Neuronal stem cell (in vitro differentiated cells): ENCODE data around the gene SLC1A3.

Source experiments
- DNase-seq: peaks from one replicate; pipeline ENCODE4 v3.0.0-alpha.2; 2013; ENCODE audit warnings: low spot score
- H2AFZ ChIP-seq: one replicate; pipeline ENCODE4 v1.6.1; 2013; ENCODE audit warnings: mild to moderate bottlenecking, low read length, inconsistent platforms
- H2AK5ac ChIP-seq: 2 replicates; pipeline ENCODE4 v1.6.1; 2013; ENCODE audit warnings: low read depth, mild to moderate bottlenecking, inconsistent platforms, low read length, moderate library complexity, mixed read lengths
- H2BK120ac ChIP-seq: 2 replicates; pipeline ENCODE4 v1.6.1; 2013; ENCODE audit warnings: low read depth, mild to moderate bottlenecking, inconsistent platforms, low read length, moderate library complexity, mixed read lengths
- H2BK12ac ChIP-seq: one replicate; pipeline ENCODE4 v1.6.1; 2013; ENCODE audit warnings: low read length, inconsistent platforms
- H2BK15ac ChIP-seq: 2 replicates; pipeline ENCODE4 v1.6.1; 2013; ENCODE audit warnings: mild to moderate bottlenecking, low read length, inconsistent platforms, mixed read lengths
- H2BK5ac ChIP-seq: one replicate; pipeline ENCODE4 v1.6.1; 2013; ENCODE audit warnings: inconsistent platforms, mild to moderate bottlenecking, low read length, moderate library complexity
- H3K14ac ChIP-seq: one replicate; pipeline ENCODE4 v1.6.1; 2013; ENCODE audit warnings: low read length, inconsistent platforms
- H3K18ac ChIP-seq: 2 replicates; pipeline ENCODE4 v1.6.1; 2013; ENCODE audit warnings: low read length, inconsistent platforms
- H3K23ac ChIP-seq: 2 replicates; pipeline ENCODE4 v1.6.1; 2013; ENCODE audit warnings: low read depth, mild to moderate bottlenecking, mixed read lengths, low read length, inconsistent platforms; ENCODE audit not compliant: poor library complexity
- H3K27ac ChIP-seq: replicated peaks from 3 replicates; pipeline ENCODE4 v1.5.1; 2013; ENCODE audit warnings: low read length, inconsistent platforms
- H3K27me3 ChIP-seq, 3 experiments: 2 replicates each; pipeline ENCODE4 v1.6.1; 2013; ENCODE audit warnings: low read length in 3 of 3, mild to moderate bottlenecking in 2 of 3, inconsistent platforms in 1 of 3, low read depth in 1 of 3, mixed read lengths in 1 of 3, moderate library complexity in 1 of 3; ENCODE audit not compliant: control insufficient read depth in 3 of 3, insufficient read depth in 3 of 3
- H3K36me3 ChIP-seq, 2 donors: replicated peaks in 1 of 2; 2 replicates each; pipeline ENCODE4 v1.6.1; 2013; ENCODE audit warnings: low read length in 2 of 2; ENCODE audit not compliant: control insufficient read depth in 2 of 2, insufficient read depth in 2 of 2
- H3K4ac ChIP-seq: 2 replicates; pipeline ENCODE4 v1.6.1; 2013; ENCODE audit warnings: inconsistent platforms, mild to moderate bottlenecking, low read length, moderate library complexity
- H3K4me1 ChIP-seq, 2 donors: 1 replicate in 1 of 2; 2 replicates in 1 of 2; pipeline ENCODE4 v1.6.1; 2013; ENCODE audit warnings: low read length in 2 of 2, low read depth in 1 of 2; ENCODE audit not compliant: control insufficient read depth in 2 of 2, insufficient read depth in 1 of 2
- H3K4me2 ChIP-seq: one replicate; pipeline ENCODE4 v1.6.1; 2013; ENCODE audit warnings: mild to moderate bottlenecking, low read length, inconsistent platforms; ENCODE audit not compliant: insufficient read depth, poor library complexity, severe bottlenecking
- H3K4me3 ChIP-seq, 2 donors: 2 replicates each; pipeline ENCODE4 v1.5.1; 2013; ENCODE audit warnings: low read length in 2 of 2, mild to moderate bottlenecking in 2 of 2, inconsistent platforms in 1 of 2, moderate library complexity in 1 of 2
- H3K79me1 ChIP-seq: one replicate; pipeline ENCODE4 v1.6.1; 2013; ENCODE audit warnings: low read depth, mild to moderate bottlenecking, inconsistent platforms, low read length, moderate library complexity
- H3K9ac ChIP-seq: one replicate; pipeline ENCODE4 v1.6.1; 2013; ENCODE audit warnings: mild to moderate bottlenecking, low read depth, low read length, inconsistent platforms; ENCODE audit not compliant: poor library complexity
- H3K9me3 ChIP-seq, 2 donors: replicated peaks in 1 of 2; 2 replicates each; pipeline versions ENCODE3 to v1.6.1; 2013; ENCODE audit warnings: low read length in 2 of 2, mild to moderate bottlenecking in 2 of 2, inconsistent platforms in 1 of 2, low read depth in 1 of 2, mixed read lengths in 1 of 2, moderate library complexity in 1 of 2; ENCODE audit not compliant: control insufficient read depth in 2 of 2, insufficient read depth in 1 of 2
- H4K8ac ChIP-seq: one replicate; pipeline ENCODE4 v1.6.1; 2013; ENCODE audit warnings: low read depth, mild to moderate bottlenecking, inconsistent platforms, low read length, moderate library complexity
- H4K91ac ChIP-seq: one replicate; pipeline ENCODE4 v1.6.1; 2013; ENCODE audit warnings: low read length, low read depth, mild to moderate bottlenecking, inconsistent platforms; ENCODE audit not compliant: poor library complexity
- WGBS, 2 donors: extraction: QIAGEN DNeasy Blood & Tissue Kit; methylation state at CpG; one replicate each; pipeline ENCODE4 v1.1.7; 2013; ENCODE audit warnings: missing lambda C conversion rate in 2 of 2, mixed read lengths in 1 of 2; ENCODE audit not compliant: insufficient read length in 2 of 2, insufficient replicate concordance in 1 of 2; ENCODE audit errors: extremely low coverage in 2 of 2; 5-methylcytosine and 5-hydroxymethylcytosine counted together

Gene SLC1A3

DNA sequence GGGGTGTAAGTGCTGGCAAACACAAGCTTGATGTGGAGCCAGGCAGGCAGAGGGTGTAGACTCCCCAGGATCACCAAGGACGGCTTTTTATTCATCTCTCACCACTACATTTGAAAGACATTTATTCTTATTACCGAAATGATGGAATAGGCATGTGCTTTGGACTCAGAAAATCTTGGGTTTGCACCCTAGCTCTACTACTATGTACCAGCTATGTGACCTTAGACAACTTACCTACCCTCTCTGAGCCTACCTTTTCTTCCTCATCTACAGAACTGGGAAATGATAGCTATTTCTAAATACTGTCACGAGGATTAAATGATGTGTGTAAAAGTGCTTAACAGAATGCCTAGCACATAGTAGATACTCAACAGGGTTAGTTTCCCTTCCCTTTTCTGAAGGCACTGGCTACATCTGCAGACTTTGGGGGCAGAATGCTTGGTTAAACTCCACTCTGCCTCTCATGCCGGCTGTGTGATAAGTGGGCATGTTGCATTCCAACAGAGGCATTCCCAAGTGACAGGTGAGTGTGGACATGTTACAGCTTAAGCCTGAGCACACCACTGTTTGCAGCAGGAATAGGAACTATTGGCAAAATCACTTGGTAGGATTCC, 94.8 kb downstream of the SLC1A3 start:
- Histone ChIP-seq H2BK15ac (no peak overlapping the region), H3K14ac (no peak overlapping the region), H3K4ac (no peak overlapping the region), H3K27me3 (peaks cover 0 to 8% (median 0%) of the 10 kb centered on the region in 3 experiments), H3K9me3 (peaks cover 0 to 2% of the 10 kb centered on the region in 2 donors), H2BK5ac (no peak overlapping the region), H2AK5ac (no peak overlapping the region), H3K4me1 (peaks cover 0 to 2% of the 10 kb centered on the region in 2 donors), H3K79me1 (no peaks in the 10 kb centered on the region), H4K8ac (no peak overlapping the region), H3K36me3 (no peaks in the 10 kb centered on the region), H2AFZ (no peak overlapping the region), H3K9ac (no peak overlapping the region), H2BK120ac (no peak overlapping the region), H3K23ac (no peak overlapping the region), H3K4me2 (no peak overlapping the region), H2BK12ac (no peak overlapping the region), H3K27ac (no peak overlapping the region), H3K4me3 (no peak overlapping the region), H4K91ac (no peak overlapping the region), H3K18ac (no peak overlapping the region)
- WGBS, 2 donors = no CpG with 5 or more reads among the region's 4 CpGs
- DNase-seq = no peak

DNA sequence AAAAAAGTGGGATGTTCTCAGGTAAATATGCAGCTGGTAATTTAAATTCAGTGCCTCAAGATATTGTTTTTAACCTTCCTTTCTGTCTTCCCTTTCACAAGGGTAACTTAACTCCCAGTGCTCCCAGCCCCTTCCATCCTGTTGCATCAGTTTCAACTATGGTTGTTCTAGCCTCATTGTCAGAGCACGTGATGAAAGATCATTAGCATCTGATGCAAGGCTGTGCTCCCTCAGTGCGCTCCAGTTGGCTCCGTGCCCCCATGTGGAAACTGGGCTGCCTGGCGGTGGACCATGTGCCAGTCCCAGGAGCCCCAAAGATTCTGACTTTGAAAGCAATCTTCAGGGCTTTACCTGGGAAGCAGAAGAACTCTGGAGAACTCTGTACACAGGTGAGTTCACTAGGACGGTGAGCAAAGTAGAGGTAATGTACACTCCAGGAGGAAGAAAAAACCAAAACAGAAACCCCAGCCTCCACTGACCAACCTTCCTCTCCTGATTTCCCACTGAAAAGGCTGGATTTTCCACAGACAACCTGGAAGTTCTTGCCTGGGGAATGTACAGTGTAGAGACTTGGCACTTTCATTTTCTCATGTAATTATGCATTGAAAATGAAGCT, 96.9 kb downstream of the SLC1A3 start:
- Histone ChIP-seq H2AK5ac (no peak overlapping the region), H3K9me3 (peaks cover 0 to 2% of the 10 kb centered on the region in 2 donors), H3K4me2 (no peak overlapping the region), H2BK5ac (no peak overlapping the region), H2BK120ac (no peak overlapping the region), H3K36me3 (no peaks in the 10 kb centered on the region), H3K23ac (no peak overlapping the region), H4K8ac (no peak overlapping the region), H3K4ac (no peak overlapping the region), H3K18ac (no peak overlapping the region), H2BK12ac (no peak overlapping the region), H3K4me1 (peaks cover 0 to 2% of the 10 kb centered on the region in 2 donors), H3K27ac (no peak overlapping the region), H3K79me1 (no peaks in the 10 kb centered on the region), H4K91ac (no peak overlapping the region), H3K4me3 (no peak overlapping the region), H2BK15ac (no peak overlapping the region), H3K9ac (no peak overlapping the region), H3K14ac (no peak overlapping the region), H3K27me3 (peaks cover 0 to 8% (median 0%) of the 10 kb centered on the region in 3 experiments), H2AFZ (no peak overlapping the region)
- DNase-seq = no peak
- WGBS, 2 donors = no CpG with 5 or more reads among the region's 5 CpGs

DNA sequence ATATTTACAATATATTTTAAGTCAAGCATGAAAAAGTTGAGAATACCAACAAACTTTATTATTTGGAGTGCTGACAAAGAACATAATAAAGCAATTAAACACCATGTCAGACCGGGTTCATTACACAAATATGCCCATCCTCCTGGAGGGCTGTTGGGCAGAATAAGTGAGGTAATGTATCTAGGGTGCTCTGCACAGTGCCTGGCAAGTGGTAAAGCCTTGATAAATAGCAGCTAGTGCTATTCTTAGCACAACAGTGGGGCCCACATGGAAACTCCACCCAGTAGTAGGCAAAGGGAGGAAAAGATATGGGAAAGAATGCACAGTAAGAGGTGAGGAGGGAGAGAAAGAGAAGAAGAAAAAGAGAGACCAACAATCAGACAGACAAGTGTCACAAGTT, 97.7 kb downstream of the SLC1A3 start:
- H3K27ac ChIP-seq = no peak overlapping the region
- no peak overlapping the region for H3K4ac ChIP-seq
- no peak overlapping the region for H3K23ac ChIP-seq
- no peak overlapping the region for H2BK12ac ChIP-seq
- H3K4me2 ChIP-seq = no peak overlapping the region
- H3K27me3 ChIP-seq = peaks cover 0 to 4% (median 0%) of the 10 kb centered on the region in 3 experiments
- no peak overlapping the region for H3K4me3 ChIP-seq
- no peak overlapping the region for H3K9ac ChIP-seq
- DNase-seq = no peak
- peaks cover 0 to 2% of the 10 kb centered on the region in 2 donors for H3K4me1 ChIP-seq
- H2AK5ac ChIP-seq = no peak overlapping the region
- peaks cover 0 to 3% of the 10 kb centered on the region in 2 donors for H3K9me3 ChIP-seq
- no peak overlapping the region for H3K14ac ChIP-seq
- no peak overlapping the region for H2BK5ac ChIP-seq
- no CpG with 5 or more reads among the region's 1 CpG for WGBS, 2 donors
- H4K91ac ChIP-seq = no peak overlapping the region
- no peak overlapping the region for H2BK120ac ChIP-seq
- H4K8ac ChIP-seq = no peak overlapping the region
- H2AFZ ChIP-seq = no peak overlapping the region
- no peaks in the 10 kb centered on the region for H3K79me1 ChIP-seq
- H3K36me3 ChIP-seq = no peaks in the 10 kb centered on the region
- H2BK15ac ChIP-seq = no peak overlapping the region
- H3K18ac ChIP-seq = no peak overlapping the region

DNA sequence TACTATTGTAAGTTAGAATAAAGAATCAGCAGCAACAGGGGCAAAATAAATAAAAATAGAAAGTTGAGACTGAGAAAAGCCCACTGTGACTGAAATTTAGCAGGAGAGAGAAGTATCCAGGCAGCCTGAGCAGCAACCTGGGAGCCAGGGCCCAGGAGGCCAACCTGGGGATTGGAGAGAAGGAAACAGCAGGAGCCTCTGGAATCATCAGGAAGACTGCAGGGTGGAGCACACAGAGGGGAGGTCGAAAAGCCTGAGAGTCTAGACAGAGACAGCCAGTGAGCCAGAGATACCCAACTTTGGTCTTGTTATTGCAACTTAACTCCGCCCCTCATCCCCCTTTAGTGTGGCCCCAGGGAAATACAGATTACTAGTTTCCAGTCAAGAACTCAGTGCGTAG, 98.6 kb downstream of the SLC1A3 start:
- H3K36me3 ChIP-seq = no peaks in the 10 kb centered on the region
- no peak overlapping the region for H2AK5ac ChIP-seq
- no peak overlapping the region for H2AFZ ChIP-seq
- no CpG with 5 or more reads among the region's 3 CpGs for WGBS, 2 donors
- H3K18ac ChIP-seq = no peak overlapping the region
- H3K79me1 ChIP-seq = no peaks in the 10 kb centered on the region
- H2BK12ac ChIP-seq = no peak overlapping the region
- H3K27ac ChIP-seq = no peak overlapping the region
- H3K9me3 ChIP-seq = peaks cover 0 to 3% of the 10 kb centered on the region in 2 donors
- H2BK15ac ChIP-seq = no peak overlapping the region
- H3K4ac ChIP-seq = no peak overlapping the region
- peaks cover 0 to 2% of the 10 kb centered on the region in 2 donors for H3K4me1 ChIP-seq
- no peak overlapping the region for H4K91ac ChIP-seq
- no peak overlapping the region for H3K4me2 ChIP-seq
- DNase-seq = no peak
- no peak overlapping the region for H4K8ac ChIP-seq
- H2BK120ac ChIP-seq = no peak overlapping the region
- no peak overlapping the region for H3K4me3 ChIP-seq
- peaks cover 0 to 4% (median 0%) of the 10 kb centered on the region in 3 experiments for H3K27me3 ChIP-seq
- H3K14ac ChIP-seq = no peak overlapping the region
- H2BK5ac ChIP-seq = no peak overlapping the region
- no peak overlapping the region for H3K9ac ChIP-seq
- no peak overlapping the region for H3K23ac ChIP-seq
